CD14-positive monocyte (primary cell): ENCODE measurements around the gene MACROH2A2. TPM values are rescaled to one million over a fixed set of nuclear protein-coding genes. Genes with fewer than 3 reads are reported as not detected.
A peak's percentile ranks its signal among the peaks of the same experiment; 100 is the strongest.

Experiments used
- DNase-seq, 3 donors: peaks; one replicate each; pipeline ENCODE4 v3.0.0-alpha.2; 2011 to 2022
- H2AFZ ChIP-seq: 2 replicates; pipeline ENCODE4 v1.6.0; 2012; ENCODE audit warnings: mild to moderate bottlenecking, low read depth, low read length, inconsistent platforms; ENCODE audit not compliant: insufficient read depth, poor library complexity, severe bottlenecking
- H3K27ac ChIP-seq, 2 donors: 1 replicate in 1 of 2; 2 replicates in 1 of 2; pipeline ENCODE4 v1.5.1; 2012 to 2013; ENCODE audit warnings: low read length in 2 of 2, control low read depth in 1 of 2, inconsistent platforms in 1 of 2, low read depth in 1 of 2, mild to moderate bottlenecking in 1 of 2
- H3K27me3 ChIP-seq, 2 donors: one replicate each; pipeline versions ENCODE4 v1.6.0 to v1.6.1; 2011 to 2013; ENCODE audit warnings: low read length in 2 of 2; ENCODE audit not compliant: control insufficient read depth in 2 of 2, insufficient read depth in 2 of 2
- H3K36me3 ChIP-seq, 2 donors: replicated peaks in 1 of 2; 1 replicate in 1 of 2; 2 replicates in 1 of 2; pipeline versions ENCODE4 v1.5.1 to v1.6.1; 2012 to 2013; ENCODE audit warnings: low read length in 2 of 2, control low read depth in 1 of 2, inconsistent platforms in 1 of 2, mild to moderate bottlenecking in 1 of 2; ENCODE audit not compliant: insufficient read depth in 2 of 2, control insufficient read depth in 1 of 2
- H3K4me1 ChIP-seq, 2 donors: 1 replicate in 1 of 2; 2 replicates in 1 of 2; pipeline versions ENCODE4 v1.5.1 to v1.6.1; 2012 to 2013; ENCODE audit warnings: low read length in 2 of 2, control low read depth in 1 of 2, inconsistent platforms in 1 of 2, mild to moderate bottlenecking in 1 of 2, moderate library complexity in 1 of 2; ENCODE audit not compliant: insufficient read depth in 2 of 2, control insufficient read depth in 1 of 2
- H3K4me2 ChIP-seq: replicated peaks from 2 replicates; pipeline ENCODE3; 2012; ENCODE audit warnings: low read length, moderate library complexity, mild to moderate bottlenecking; ENCODE audit not compliant: poor library complexity, severe bottlenecking; ENCODE audit errors: extremely low read depth
- H3K4me3 ChIP-seq, 3 experiments: fragments of 200-600 bp in 1 of 3; sonication (generic) in 1 of 3; replicated peaks in 1 of 3; 1 replicate in 2 of 3; 2 replicates in 1 of 3; pipeline ENCODE4 v1.5.1; 2011 to 2013; ENCODE audit warnings: low read length in 3 of 3, mild to moderate bottlenecking in 3 of 3, control low read depth in 2 of 3, low read depth in 2 of 3, inconsistent platforms in 1 of 3, moderate library complexity in 1 of 3
- H3K79me2 ChIP-seq: 2 replicates; pipeline ENCODE4 v1.6.0; 2012; ENCODE audit warnings: mild to moderate bottlenecking, control low read depth, inconsistent platforms, low read length, moderate library complexity; ENCODE audit not compliant: insufficient read depth
- H3K9ac ChIP-seq: 2 replicates; pipeline ENCODE4 v1.6.0; 2017; ENCODE audit warnings: low read length, mild to moderate bottlenecking; ENCODE audit not compliant: insufficient read depth, poor library complexity, severe bottlenecking
- H3K9me3 ChIP-seq, 2 donors: replicated peaks in 1 of 2; 1 replicate in 1 of 2; 2 replicates in 1 of 2; pipeline versions ENCODE4 v1.5.1 to v1.6.1; 2012 to 2013; ENCODE audit warnings: low read length in 2 of 2, control low read depth in 1 of 2; ENCODE audit not compliant: control insufficient read depth in 1 of 2, insufficient read depth in 1 of 2
- H4K20me1 ChIP-seq: 2 replicates; pipeline ENCODE4 v1.6.0; 2012; ENCODE audit warnings: mild to moderate bottlenecking, low read length, control low read depth, moderate library complexity; ENCODE audit not compliant: insufficient read depth
- H3K27ac Mint-ChIP-seq, 7 donors: one replicate each; pipeline ENCODE4 v1.8.0; 2020; ENCODE audit warnings: mild to moderate bottlenecking in 7 of 7, mixed read lengths in 7 of 7, moderate library complexity in 6 of 7, inconsistent platforms in 2 of 7
- H3K27me3 Mint-ChIP-seq, 3 donors: one replicate each; pipeline ENCODE4 v1.8.0; 2021 to 2022; ENCODE audit warnings: low read depth in 3 of 3, mild to moderate bottlenecking in 3 of 3, mixed read lengths in 3 of 3, moderate library complexity in 3 of 3, inconsistent platforms in 1 of 3
- H3K36me3 Mint-ChIP-seq, 2 donors: one replicate each; pipeline ENCODE4 v1.8.0; 2020; ENCODE audit warnings: mixed read lengths in 2 of 2, inconsistent platforms in 1 of 2, mild to moderate bottlenecking in 1 of 2
- H3K4me1 Mint-ChIP-seq: one replicate; pipeline ENCODE4 v1.8.0; 2020; ENCODE audit warnings: mild to moderate bottlenecking, mixed read lengths
- H3K4me3 Mint-ChIP-seq, 2 donors: one replicate each; pipeline ENCODE4 v1.8.0; 2020; ENCODE audit warnings: mild to moderate bottlenecking in 2 of 2, mixed read lengths in 2 of 2, moderate library complexity in 1 of 2
- H3K9me3 Mint-ChIP-seq, 7 donors: one replicate each; pipeline ENCODE4 v1.8.0; 2020 to 2022; ENCODE audit warnings: mixed read lengths in 7 of 7, mild to moderate bottlenecking in 6 of 7, moderate library complexity in 6 of 7, inconsistent platforms in 2 of 7
- CTCF ChIP-seq: fragments of 200-600 bp; IDR thresholded peaks from one replicate; pipeline ENCODE4 v1.8.0; 2022; ENCODE audit warnings: antibody characterized with exemption, mild to moderate bottlenecking
- WGBS: methylation state at CpG from one replicate; pipeline ENCODE4 v1.1.5; 2013; ENCODE audit warnings: missing lambda C conversion rate; ENCODE audit not compliant: insufficient coverage; 5-methylcytosine and 5-hydroxymethylcytosine counted together
- intact Hi-C, 2 donors: fragments of 100-400 bp; cut with micrococcal nuclease; formaldehyde crosslinking; loops; one replicate each; pipeline versions ENCODE4 v1.15.0 to v1.15.1; 2023
- polyA plus RNA-seq, 3 donors: library from polyadenylated mRNA; depleted of rRNA in 1 of 3; unstranded in 2 of 3; stranded (reverse) in 1 of 3; fragments of 300-500 nt in 2 of 3; fragments of >200 nt in 1 of 3; fragmentation: Illumina TruSeq in 2 of 3; gene quantifications; 1 replicate in 2 of 3; 2 replicates in 1 of 3; pipeline ENCODE4 v1.2.3, GENCODE V29; 2012 to 2021

The MACROH2A2 gene
- polyA plus RNA-seq, 3 donors = 1.0 to 1.9 (median 1.7) TPM

DNA sequence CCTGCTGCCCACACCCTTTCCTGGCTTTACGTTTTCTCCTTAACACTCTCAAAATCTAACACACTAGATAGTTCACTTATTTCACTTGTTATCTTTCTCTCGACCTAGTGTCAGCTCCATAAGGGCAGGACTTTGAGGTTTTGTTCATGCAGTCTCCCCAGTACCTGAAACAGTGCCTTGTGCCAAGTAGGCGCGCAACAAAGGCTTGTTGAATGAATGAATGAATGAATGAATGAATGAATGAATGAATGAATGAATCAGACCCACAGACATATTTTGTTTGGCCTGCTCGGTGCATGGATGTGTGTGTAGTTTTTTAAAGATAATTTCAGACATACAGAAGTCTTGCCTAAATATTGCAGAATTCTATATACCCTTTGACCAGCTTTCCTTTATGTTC is 87.7 kb downstream of the MACROH2A2 start:
- Histone ChIP-seq H2AFZ (no peak overlapping the region), H3K4me1 (peaks cover 7 to 9% of the 10 kb centered on the region in 2 donors), H3K4me3 (no peak overlapping the region), H3K36me3 (peaks cover 3 to 20% of the 10 kb centered on the region in 2 donors), H3K27ac (no peak overlapping the region), H3K27me3 (no peaks in the 10 kb centered on the region), H3K79me2 (peaks cover 14% of the 10 kb centered on the region), H4K20me1 (peaks cover 19% of the 10 kb centered on the region), H3K4me2 (no peak overlapping the region), H3K9ac (no peak overlapping the region), H3K9me3 (no peaks in the 10 kb centered on the region)
- TF ChIP-seq CTCF = no peak
- no peak for DNase-seq
- H3K27ac Mint-ChIP-seq = no peak overlapping the region
- H3K27me3 Mint-ChIP-seq = peaks cover 0 to 3% (median 3%) of the 10 kb centered on the region in 3 donors
- H3K36me3 Mint-ChIP-seq = peaks cover 26 to 41% of the 10 kb centered on the region in 2 donors
- intact Hi-C loops = loop anchor here in 1 of 2 donors (10.0 kb wide), 1 partner anchor 265 kb away; the partner anchor contains the start of gene EIF4EBP2
- H3K9me3 Mint-ChIP-seq = no peaks in the 10 kb centered on the region
- no peak overlapping the region for H3K4me3 Mint-ChIP-seq
- H3K4me1 Mint-ChIP-seq = peaks cover 12% of the 10 kb centered on the region
- 100% methylated on average over 2 of the region's 5 CpGs for WGBS

DNA sequence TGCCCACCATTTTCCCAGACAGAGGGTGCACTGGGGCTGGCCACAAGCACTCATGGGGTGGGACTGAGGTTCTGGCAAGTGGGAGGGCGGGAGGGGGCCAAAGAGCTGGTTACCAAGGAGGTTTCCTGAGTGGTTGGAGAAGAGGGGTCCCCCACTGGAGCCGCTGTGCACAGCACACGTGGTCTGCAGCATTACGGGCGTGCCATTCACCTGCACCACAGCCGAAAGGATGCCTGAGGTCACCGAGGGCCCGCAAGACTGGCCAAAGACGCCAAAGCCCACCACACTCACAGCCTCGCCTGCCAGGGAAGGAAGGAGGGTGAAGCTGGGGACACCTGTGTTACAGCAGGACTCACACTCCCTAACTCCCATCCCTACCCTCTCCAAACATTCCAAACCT is 89.9 kb downstream of the MACROH2A2 start:
- no peak for DNase-seq
- Mint-ChIP-seq H3K27ac (peak overlapping the region in 1 of 7 donors; percentile 57), H3K4me3 (no peak overlapping the region), H3K4me1 (peaks cover 17% of the 10 kb centered on the region), H3K27me3 (peaks cover 0 to 3% (median 1%) of the 10 kb centered on the region in 3 donors), H3K36me3 (peaks cover 23 to 41% of the 10 kb centered on the region in 2 donors), H3K9me3 (no peaks in the 10 kb centered on the region)
- peaks cover 23% of the 10 kb centered on the region for H4K20me1 ChIP-seq
- H3K79me2 ChIP-seq = peaks cover 16% of the 10 kb centered on the region
- no peaks in the 10 kb centered on the region for H3K27me3 ChIP-seq
- no peak for TF ChIP-seq CTCF
- no peak overlapping the region for H3K4me3 ChIP-seq
- H3K27ac ChIP-seq = no peak overlapping the region
- H3K36me3 ChIP-seq = peaks cover 3 to 20% of the 10 kb centered on the region in 2 donors
- no peak overlapping the region for H3K4me2 ChIP-seq
- peaks cover 15 to 29% of the 10 kb centered on the region in 2 donors for H3K4me1 ChIP-seq
- 90% methylated on average over 2 of the region's 10 CpGs for WGBS
- no peaks in the 10 kb centered on the region for H3K9me3 ChIP-seq
- no peak overlapping the region for H2AFZ ChIP-seq
- H3K9ac ChIP-seq = no peak overlapping the region
- intact Hi-C loops = loop anchor here in 1 of 2 donors (10.0 kb wide), 1 partner anchor 262 kb away; the partner anchor contains the start of gene EIF4EBP2
